Parathyroid adenoma (tissue), 2 donors: ENCODE measurements around the gene ASIC2.

ENCODE experiments used
- H2AFZ ChIP-seq: fragments of 300-600 bp; sonication (generic); one replicate; pipeline ENCODE4 v1.7.0; 2017; ENCODE audit warnings: antibody characterized with exemption, mild to moderate bottlenecking
- H3K27ac ChIP-seq: fragments of 300-600 bp; sonication (generic); one replicate; pipeline ENCODE4 v1.7.0; 2017
- H3K27me3 ChIP-seq: fragments of 300-600 bp; sonication (generic); one replicate; pipeline ENCODE4 v1.7.0; 2017; ENCODE audit warnings: low read length; ENCODE audit not compliant: control insufficient read depth, insufficient read depth
- H3K36me3 ChIP-seq: fragments of 300-600 bp; sonication (generic); one replicate; pipeline ENCODE4 v1.7.0; 2017; ENCODE audit warnings: low read length; ENCODE audit not compliant: control insufficient read depth, insufficient read depth
- H3K4me1 ChIP-seq: fragments of 300-600 bp; sonication (generic); one replicate; pipeline ENCODE4 v1.7.0; 2017; ENCODE audit warnings: control low read depth
- H3K4me2 ChIP-seq: fragments of 300-600 bp; sonication (generic); one replicate; pipeline ENCODE4 v1.7.0; 2017; ENCODE audit warnings: low read length
- H3K4me3 ChIP-seq: fragments of 300-600 bp; sonication (generic); one replicate; pipeline ENCODE4 v1.7.0; 2017; ENCODE audit warnings: low read depth, low read length
- H3K79me2 ChIP-seq: fragments of 300-600 bp; sonication (generic); one replicate; pipeline ENCODE4 v1.7.0; 2017; ENCODE audit warnings: control low read depth
- H3K9ac ChIP-seq: fragments of 300-600 bp; sonication (generic); one replicate; pipeline ENCODE4 v1.7.0; 2017; ENCODE audit warnings: mild to moderate bottlenecking
- H3K9me3 ChIP-seq: fragments of 300-600 bp; sonication (generic); one replicate; pipeline ENCODE4 v1.7.0; 2017; ENCODE audit warnings: low read length; ENCODE audit not compliant: control insufficient read depth
- TF ChIP-seq, protein P1 (sequence below): fragments of 300-600 bp; sonication (generic); IDR thresholded peaks from one replicate; pipeline ENCODE4 v1.7.0; 2017; ENCODE audit warnings: antibody characterized with exemption, mild to moderate bottlenecking
- donor health status: primary hyperparathyroidism.

Gene ASIC2

DNA sequence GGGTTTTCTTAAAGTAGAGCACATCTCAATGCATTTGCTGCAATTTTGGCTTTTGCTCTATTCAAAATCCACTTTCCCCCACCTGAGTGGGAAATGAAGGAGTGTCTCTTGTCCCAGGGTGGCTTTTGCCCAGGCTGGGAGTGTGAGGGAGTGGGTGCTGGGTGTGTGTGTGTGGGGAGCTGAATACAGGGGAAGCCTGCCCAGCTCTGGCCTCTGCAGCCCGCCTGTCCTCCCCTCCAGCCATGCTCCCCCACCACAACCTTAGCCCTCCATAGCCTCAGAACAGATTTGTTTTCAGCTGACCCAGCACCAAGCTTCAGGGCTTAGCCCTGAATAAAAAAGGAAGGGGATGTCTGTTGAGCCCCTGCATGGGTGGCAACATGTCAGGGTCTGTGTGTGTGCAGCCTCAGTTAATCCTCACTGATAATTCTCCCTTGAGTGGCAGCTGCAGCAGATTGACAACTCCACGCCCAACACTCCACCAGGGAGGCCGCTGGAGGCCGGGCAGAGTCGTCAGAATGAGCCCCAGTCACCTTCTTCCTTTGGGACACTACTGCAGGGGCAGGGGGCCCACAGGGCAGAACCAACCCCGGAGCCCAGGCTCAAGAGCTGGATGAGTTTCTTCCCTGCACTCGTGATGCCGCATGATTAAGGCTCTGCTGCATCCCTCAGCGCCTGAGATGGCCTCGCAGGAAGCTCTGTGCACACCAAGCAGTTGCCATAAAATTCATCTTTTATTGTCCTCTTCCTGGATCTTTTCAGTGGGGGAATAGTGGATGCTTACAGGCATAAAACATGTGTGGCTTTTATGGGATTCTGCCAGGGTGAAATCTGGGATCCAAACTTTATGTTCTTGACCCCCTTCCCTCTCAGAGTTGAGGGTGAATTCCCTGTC lies 246.5 kb downstream of the ASIC2 start:
- Histone ChIP-seq H3K36me3 (no peaks in the 10 kb centered on the region), H3K9me3 (no peaks in the 10 kb centered on the region), H3K4me2 (no peak overlapping the region), H3K9ac (no peak overlapping the region), H3K4me1 (no peaks in the 10 kb centered on the region), H2AFZ (no peak overlapping the region), H3K27ac (no peak overlapping the region), H3K4me3 (no peak overlapping the region), H3K27me3 (no peaks in the 10 kb centered on the region), H3K79me2 (no peaks in the 10 kb centered on the region)
- TF ChIP-seq, protein P1, sequence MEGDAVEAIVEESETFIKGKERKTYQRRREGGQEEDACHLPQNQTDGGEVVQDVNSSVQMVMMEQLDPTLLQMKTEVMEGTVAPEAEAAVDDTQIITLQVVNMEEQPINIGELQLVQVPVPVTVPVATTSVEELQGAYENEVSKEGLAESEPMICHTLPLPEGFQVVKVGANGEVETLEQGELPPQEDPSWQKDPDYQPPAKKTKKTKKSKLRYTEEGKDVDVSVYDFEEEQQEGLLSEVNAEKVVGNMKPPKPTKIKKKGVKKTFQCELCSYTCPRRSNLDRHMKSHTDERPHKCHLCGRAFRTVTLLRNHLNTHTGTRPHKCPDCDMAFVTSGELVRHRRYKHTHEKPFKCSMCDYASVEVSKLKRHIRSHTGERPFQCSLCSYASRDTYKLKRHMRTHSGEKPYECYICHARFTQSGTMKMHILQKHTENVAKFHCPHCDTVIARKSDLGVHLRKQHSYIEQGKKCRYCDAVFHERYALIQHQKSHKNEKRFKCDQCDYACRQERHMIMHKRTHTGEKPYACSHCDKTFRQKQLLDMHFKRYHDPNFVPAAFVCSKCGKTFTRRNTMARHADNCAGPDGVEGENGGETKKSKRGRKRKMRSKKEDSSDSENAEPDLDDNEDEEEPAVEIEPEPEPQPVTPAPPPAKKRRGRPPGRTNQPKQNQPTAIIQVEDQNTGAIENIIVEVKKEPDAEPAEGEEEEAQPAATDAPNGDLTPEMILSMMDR = no peak

DNA sequence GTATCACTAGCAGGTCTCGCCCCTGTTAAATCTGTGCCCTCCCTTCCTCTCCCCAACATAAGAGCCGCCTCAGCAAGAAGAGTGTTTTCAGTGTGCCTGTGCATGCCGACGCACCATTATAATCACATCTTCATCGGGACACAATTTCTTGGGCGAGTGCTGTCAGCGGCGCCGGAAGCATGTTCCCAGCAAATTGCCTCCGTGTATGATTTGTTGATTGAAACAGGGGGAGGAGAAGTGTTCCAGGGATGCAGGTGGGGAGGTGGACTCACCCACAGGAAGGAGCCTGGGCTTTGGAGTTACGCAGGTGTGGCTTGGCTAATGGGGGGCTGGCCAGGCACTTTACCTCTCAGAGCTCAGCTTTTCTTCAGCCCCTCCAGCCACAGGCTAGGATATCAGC lies 247.9 kb downstream of the ASIC2 start:
- Histone ChIP-seq H3K4me2 (no peak overlapping the region), H3K27ac (no peak overlapping the region), H3K27me3 (no peaks in the 10 kb centered on the region), H3K9me3 (no peaks in the 10 kb centered on the region), H3K4me1 (no peaks in the 10 kb centered on the region), H2AFZ (no peak overlapping the region), H3K9ac (no peak overlapping the region), H3K36me3 (no peaks in the 10 kb centered on the region), H3K79me2 (no peaks in the 10 kb centered on the region), H3K4me3 (no peak overlapping the region)
- TF ChIP-seq, protein P1 = no peak

DNA sequence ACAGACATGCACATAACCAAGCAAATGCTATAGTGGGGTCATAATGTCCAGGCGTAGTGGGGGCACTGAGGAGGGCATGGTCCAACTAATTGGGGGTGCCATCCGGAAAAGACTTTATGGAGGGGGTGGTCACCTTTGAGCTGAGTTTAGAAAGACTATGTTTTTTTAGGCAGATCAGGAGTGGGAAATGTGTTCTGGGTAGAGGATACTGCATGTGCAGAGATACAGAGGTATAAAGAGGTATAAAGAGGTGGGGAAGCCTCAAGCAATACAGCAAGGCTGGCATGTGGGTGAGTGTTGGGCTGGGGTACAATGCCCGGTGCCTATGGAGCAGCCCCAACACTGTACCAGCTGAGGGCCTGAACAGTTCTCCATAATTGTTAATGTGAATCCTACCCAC lies 248.3 kb downstream of the ASIC2 start:
- TF ChIP-seq, protein P1 = no peak
- no peaks in the 10 kb centered on the region for H3K27me3 ChIP-seq
- H3K4me3 ChIP-seq = no peak overlapping the region
- H3K9me3 ChIP-seq = no peaks in the 10 kb centered on the region
- no peaks in the 10 kb centered on the region for H3K79me2 ChIP-seq
- H3K9ac ChIP-seq = no peak overlapping the region
- no peak overlapping the region for H3K4me2 ChIP-seq
- no peak overlapping the region for H2AFZ ChIP-seq
- H3K4me1 ChIP-seq = no peaks in the 10 kb centered on the region
- no peak overlapping the region for H3K27ac ChIP-seq
- H3K36me3 ChIP-seq = no peaks in the 10 kb centered on the region

DNA sequence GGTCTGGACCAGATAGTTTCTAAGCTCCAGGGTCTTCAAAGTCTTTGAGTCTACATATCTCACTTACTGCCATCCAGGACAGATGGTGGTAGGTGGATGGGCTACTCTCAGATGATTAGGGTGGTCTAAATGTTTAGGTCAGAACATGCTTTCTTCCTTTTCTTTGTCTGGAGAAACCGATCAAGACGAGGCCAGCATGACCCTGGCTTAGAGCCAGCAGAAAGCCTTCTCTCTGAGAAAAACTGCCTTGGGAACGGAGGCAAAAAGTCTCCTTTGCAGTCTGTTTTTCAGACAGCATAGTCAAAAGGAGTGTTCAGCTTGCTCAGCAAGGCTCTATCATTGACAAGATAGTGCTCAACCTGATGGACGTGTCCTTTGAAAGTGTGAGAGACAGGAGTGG lies 252.6 kb downstream of the ASIC2 start:
- H3K27ac ChIP-seq = no peak overlapping the region
- H3K4me3 ChIP-seq = no peak overlapping the region
- no peaks in the 10 kb centered on the region for H3K4me1 ChIP-seq
- H3K79me2 ChIP-seq = no peaks in the 10 kb centered on the region
- no peak overlapping the region for H3K4me2 ChIP-seq
- H2AFZ ChIP-seq = no peak overlapping the region
- H3K9ac ChIP-seq = no peak overlapping the region
- no peaks in the 10 kb centered on the region for H3K27me3 ChIP-seq
- H3K9me3 ChIP-seq = no peaks in the 10 kb centered on the region
- TF ChIP-seq, protein P1 = no peak
- H3K36me3 ChIP-seq = no peaks in the 10 kb centered on the region

DNA sequence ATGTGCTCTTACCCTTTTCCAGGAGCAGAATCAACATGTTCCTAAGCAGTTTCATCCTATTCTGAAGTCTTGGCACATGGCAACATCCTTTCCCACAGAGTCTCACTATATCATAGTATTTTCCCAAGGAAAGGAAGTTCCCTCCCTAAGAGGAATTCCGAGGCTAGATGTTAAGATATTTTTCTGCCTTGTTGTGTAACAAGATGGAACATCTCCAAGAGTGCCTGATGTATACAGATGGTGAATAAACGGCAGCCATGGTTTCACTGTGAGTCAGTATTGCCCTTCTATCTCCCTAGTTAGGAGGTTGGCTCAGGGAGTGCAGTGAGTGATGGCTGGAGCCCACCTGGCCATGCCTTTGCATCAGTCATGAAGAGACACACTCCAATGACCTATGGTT lies 253.2 kb downstream of the ASIC2 start:
- TF ChIP-seq, protein P1 = no peak

More for the DNA sequence above, 253.2 kb downstream of the ASIC2 start:
- no peaks in the 10 kb centered on the region for H3K9me3 ChIP-seq
- H3K36me3 ChIP-seq = no peaks in the 10 kb centered on the region
- no peak overlapping the region for H3K9ac ChIP-seq
- H3K4me3 ChIP-seq = no peak overlapping the region
- H3K27ac ChIP-seq = no peak overlapping the region
- no peak overlapping the region for H2AFZ ChIP-seq
- no peaks in the 10 kb centered on the region for H3K79me2 ChIP-seq
- H3K4me2 ChIP-seq = no peak overlapping the region
- no peaks in the 10 kb centered on the region for H3K4me1 ChIP-seq
- H3K27me3 ChIP-seq = no peaks in the 10 kb centered on the region
